ENCODE data around the gene OR2V1. TPM values are rescaled to one million over a fixed set of nuclear protein-coding genes. Genes with fewer than 3 reads are reported as not detected.
"Not testable (repeated sequence)": the region's sequence is repeated elsewhere in the genome, so short reads cannot be mapped to it uniquely, and the experiment has no call there.

Gene OR2V1
- total and polyA plus RNA-seq, 7 donors, result not detected

DNA sequence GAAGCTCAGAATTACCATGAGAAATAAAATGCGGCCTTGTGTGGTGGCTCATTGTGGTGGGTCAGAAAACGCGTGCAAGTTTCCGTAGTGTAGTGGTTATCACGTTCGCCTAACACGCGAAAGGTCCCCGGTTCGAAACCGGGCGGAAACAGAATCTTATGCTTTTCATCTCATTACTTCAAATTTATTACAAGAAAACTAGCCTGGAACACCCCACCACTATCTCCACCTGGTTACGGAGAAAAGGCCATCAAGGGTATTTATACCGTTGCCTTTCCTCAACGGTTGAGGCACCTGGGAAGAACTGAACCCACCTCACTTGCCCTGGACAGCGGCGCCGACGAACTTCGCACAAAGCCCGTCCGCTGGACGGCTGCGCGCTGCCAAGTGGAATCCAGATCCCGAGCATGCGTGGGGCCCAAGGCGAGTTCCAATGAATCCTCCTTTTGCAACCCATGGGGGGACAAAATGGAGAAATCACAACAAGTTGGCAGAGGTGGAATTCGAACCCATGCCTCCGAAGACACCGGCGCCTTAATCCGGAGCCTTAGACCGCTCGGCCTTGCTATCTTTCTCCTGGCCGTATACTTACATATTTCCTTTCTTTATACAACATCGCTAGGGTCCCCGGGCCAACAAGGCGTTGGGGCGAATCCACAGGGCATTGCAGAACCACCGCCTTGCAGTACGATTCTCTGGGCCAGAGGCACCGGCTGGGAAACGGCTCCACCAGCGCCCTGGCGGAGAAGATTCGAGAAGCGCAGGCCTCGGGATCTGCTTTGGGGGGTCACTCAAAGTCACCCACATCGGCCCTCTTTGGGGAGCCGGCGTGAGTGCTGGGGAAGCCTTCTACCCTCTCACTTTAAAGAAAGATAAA is 33.3 kb upstream of the OR2V1 start:
- DNase-seq (no peak), ATAC-seq (no peak)
- H3K27ac ChIP-seq, result no peak overlapping the region
- H3K4me1 ChIP-seq, result peaks cover 5% of the 10 kb centered on the region
- H3K36me3 ChIP-seq (ENCODE audit: insufficient read depth in 1 of 2, low read depth in 1 of 2), result no peaks in the 10 kb centered on the region
- intact Hi-C loops (cut with DNase I), result no loop called here
- H3K9me3 ChIP-seq, result no peaks in the 10 kb centered on the region
- no peak overlapping the region for H3K4me3 ChIP-seq
- 19 to 30% (median 25%) methylated on average over 42 to 51 of the region's 52 CpGs for WGBS, 3 donors
- TF ChIP-seq, protein P1, sequence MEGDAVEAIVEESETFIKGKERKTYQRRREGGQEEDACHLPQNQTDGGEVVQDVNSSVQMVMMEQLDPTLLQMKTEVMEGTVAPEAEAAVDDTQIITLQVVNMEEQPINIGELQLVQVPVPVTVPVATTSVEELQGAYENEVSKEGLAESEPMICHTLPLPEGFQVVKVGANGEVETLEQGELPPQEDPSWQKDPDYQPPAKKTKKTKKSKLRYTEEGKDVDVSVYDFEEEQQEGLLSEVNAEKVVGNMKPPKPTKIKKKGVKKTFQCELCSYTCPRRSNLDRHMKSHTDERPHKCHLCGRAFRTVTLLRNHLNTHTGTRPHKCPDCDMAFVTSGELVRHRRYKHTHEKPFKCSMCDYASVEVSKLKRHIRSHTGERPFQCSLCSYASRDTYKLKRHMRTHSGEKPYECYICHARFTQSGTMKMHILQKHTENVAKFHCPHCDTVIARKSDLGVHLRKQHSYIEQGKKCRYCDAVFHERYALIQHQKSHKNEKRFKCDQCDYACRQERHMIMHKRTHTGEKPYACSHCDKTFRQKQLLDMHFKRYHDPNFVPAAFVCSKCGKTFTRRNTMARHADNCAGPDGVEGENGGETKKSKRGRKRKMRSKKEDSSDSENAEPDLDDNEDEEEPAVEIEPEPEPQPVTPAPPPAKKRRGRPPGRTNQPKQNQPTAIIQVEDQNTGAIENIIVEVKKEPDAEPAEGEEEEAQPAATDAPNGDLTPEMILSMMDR (IDR thresholded peaks at IDR 0.05), result no peak
- H3K27me3 ChIP-seq (ENCODE audit: insufficient read depth in 3 of 3, low read length in 2 of 3), result peaks cover 0 to 47% (median 4%) of the 10 kb centered on the region in 3 donors

DNA sequence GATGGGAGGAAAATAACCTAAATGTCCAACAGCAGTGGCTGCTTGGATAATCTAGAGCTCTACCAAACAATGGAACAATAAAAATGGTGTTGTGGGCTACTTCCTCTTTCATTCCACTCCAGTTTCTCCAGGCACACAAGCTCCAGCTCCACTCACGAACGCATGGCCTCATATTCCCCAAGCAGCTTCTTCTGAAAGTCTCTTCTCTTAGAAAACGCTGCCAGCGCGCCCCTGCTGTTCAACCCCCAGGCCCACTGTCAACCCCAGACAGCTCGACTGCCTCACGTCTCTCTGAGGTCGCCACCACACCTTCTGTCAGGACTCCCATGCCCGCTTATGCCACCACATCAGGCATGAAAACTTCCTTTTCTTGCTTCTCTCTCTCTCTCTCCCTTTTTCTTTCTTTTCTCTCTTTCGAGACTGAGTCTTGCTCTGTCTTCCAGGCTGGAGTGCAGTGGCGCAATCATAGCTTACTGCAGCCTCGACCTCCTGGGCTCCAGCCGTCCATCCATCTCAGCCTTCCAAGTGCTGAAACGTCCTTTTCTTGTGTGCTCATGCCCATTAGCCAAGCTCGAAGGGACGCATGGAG is 32.6 kb upstream of the OR2V1 start:
- DNase-seq (no peak), ATAC-seq (no peak)
- TF ChIP-seq, protein P1 (IDR thresholded peaks at IDR 0.05), result no peak
- no peak overlapping the region for H3K27ac ChIP-seq
- peaks cover 0 to 40% (median 4%) of the 10 kb centered on the region in 3 donors for H3K27me3 ChIP-seq (ENCODE audit: insufficient read depth in 3 of 3, low read length in 2 of 3)
- H3K9me3 ChIP-seq, result no peaks in the 10 kb centered on the region
- intact Hi-C loops (cut with DNase I), result no loop called here
- no peaks in the 10 kb centered on the region for H3K36me3 ChIP-seq (ENCODE audit: insufficient read depth in 1 of 2, low read depth in 1 of 2)
- peaks cover 5% of the 10 kb centered on the region for H3K4me1 ChIP-seq
- 64 to 67% (median 66%) methylated on average over 14 to 16 of the region's 16 CpGs for WGBS, 3 donors
- no peak overlapping the region for H3K4me3 ChIP-seq

DNA sequence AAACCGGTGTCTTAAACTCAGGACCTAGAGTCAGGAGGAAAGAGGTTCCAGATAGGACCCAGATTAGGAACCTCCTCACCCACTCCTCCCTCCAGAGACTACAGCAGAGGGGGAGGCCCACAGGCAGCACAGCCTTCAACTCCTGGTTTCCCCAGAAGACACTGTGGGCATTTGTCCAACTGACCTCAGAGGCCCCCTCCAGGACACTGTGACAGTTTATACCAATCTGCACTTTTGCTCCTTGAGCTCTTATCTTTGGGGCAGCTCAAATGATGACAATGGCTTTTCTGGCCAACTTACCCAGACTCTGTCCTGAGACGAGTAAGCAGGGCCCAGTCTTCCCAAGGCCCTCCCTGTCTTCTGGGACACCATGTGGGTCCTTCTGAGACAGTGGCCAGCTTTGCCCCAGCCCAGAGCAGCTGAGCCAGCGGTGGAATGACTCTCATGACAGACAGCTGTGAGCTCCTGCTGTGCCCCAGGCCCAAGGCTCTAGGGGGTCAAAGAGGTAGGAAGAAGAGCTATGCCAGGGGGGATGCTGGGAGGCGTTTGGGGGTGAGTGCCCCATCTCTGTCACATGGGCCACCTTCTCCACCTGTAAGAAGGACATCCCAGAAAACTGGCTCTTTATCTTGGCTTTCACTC is 30.7 kb upstream of the OR2V1 start:
- no peak for DNase-seq
- Histone ChIP-seq H3K27ac (no peak overlapping the region), H3K9me3 (no peaks in the 10 kb centered on the region), H3K27me3 (ENCODE audit: insufficient read depth in 3 of 3, low read length in 2 of 3) (peaks cover 0 to 21% (median 4%) of the 10 kb centered on the region in 3 donors), H3K4me1 (peaks cover 5% of the 10 kb centered on the region), H3K4me3 (no peak overlapping the region), H3K36me3 (ENCODE audit: insufficient read depth in 1 of 2, low read depth in 1 of 2) (no peaks in the 10 kb centered on the region)
- intact Hi-C loops (cut with DNase I), result no loop called here
- WGBS, 3 donors, result 67 to 74% (median 74%) methylated on average over 4 of the region's 4 CpGs
- ATAC-seq, result peak in 2 of 4 donors; percentile 5 to 13
- TF ChIP-seq, protein P1 (IDR thresholded peaks at IDR 0.05), result no peak

DNA sequence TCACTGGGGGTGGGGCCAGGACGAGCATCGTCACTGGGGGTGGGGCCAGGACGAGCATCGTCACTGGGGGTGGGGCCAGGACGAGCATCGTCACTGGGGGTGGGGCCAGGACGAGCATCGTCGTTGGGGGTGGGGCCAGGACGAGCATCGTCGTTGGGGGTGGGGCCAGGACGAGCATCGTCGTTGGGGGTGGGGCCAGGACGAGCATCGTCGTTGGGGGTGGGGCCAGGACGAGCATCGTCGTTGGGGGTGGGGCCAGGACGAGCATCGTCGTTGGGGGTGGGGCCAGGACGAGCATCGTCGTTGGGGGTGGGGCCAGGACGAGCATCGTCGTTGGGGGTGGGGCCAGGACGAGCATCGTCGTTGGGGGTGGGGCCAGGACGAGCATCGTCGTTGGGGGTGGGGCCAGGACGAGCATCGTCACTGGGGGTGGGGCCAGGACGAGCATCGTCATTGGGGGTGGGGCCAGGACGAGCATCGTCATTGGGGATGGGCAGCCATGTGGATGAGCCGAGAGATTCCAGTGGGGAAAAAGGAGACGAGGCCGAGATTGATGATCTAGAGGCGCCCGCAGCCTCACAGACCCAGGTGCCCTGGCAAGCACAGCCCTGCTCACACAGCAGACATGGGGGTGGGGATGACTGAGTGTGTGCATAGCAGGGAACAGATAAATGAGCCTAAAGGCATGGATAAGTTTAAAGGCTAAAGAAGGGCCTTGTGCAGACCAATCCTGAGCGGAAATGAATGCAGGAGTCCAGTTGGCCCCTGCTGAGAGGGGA is 30.0 kb upstream of the OR2V1 start:
- H3K4me1 ChIP-seq; intact Hi-C loops (cut with DNase I); H3K36me3 ChIP-seq (ENCODE audit: insufficient read depth in 1 of 2, low read depth in 1 of 2); H3K27ac ChIP-seq; H3K4me3 ChIP-seq; H3K9me3 ChIP-seq: not testable (repeated sequence)
- peak; percentile 22 to 50 (median 46) for ATAC-seq
- 10 to 18% (median 11%) methylated on average over 12 to 27 of the region's 48 CpGs for WGBS, 3 donors
- peaks cover 0 to 13% (median 4%) of the 10 kb centered on the region in 3 donors for H3K27me3 ChIP-seq (ENCODE audit: insufficient read depth in 3 of 3, low read length in 2 of 3)
- peak; percentile 45 to 77 for DNase-seq

Data from psoas muscle (tissue), 8 donors.